HEK293 (cell line): ENCODE measurements around the gene OR4D1.

ENCODE experiments used
- GLIS1 ChIP-seq: fragments of 450-650 bp; formaldehyde crosslinking; IDR thresholded peaks from 2 replicates; pipeline ENCODE4 v1.5.1; 2016; ENCODE audit warnings: missing biosample characterization, missing genetic modification characterization
- KLF16 ChIP-seq: fragments of 450-650 bp; formaldehyde crosslinking; IDR thresholded peaks from 2 replicates; pipeline ENCODE4 v1.5.1; 2017; ENCODE audit warnings: missing biosample characterization, missing genetic modification characterization
- KLF7 ChIP-seq: fragments of 450-650 bp; formaldehyde crosslinking; IDR thresholded peaks from 2 replicates; pipeline ENCODE4 v1.5.1; 2016; ENCODE audit warnings: missing biosample characterization, missing genetic modification characterization, borderline replicate concordance
- MZF1 ChIP-seq: fragments of 450-650 bp; formaldehyde crosslinking; IDR thresholded peaks from 2 replicates; pipeline ENCODE4 v1.5.1; 2017; ENCODE audit warnings: missing biosample characterization, missing genetic modification characterization, borderline replicate concordance
- OVOL3 ChIP-seq: fragments of 450-650 bp; formaldehyde crosslinking; IDR thresholded peaks from 2 replicates; pipeline ENCODE4 v1.5.1; 2016; ENCODE audit warnings: missing biosample characterization, missing genetic modification characterization
- PRDM6 ChIP-seq: fragments of 450-650 bp; formaldehyde crosslinking; IDR thresholded peaks from 2 replicates; pipeline ENCODE4 v1.5.1; 2017; ENCODE audit warnings: missing biosample characterization, missing genetic modification characterization
- REPIN1 ChIP-seq: fragments of 450-650 bp; formaldehyde crosslinking; IDR thresholded peaks from 2 replicates; pipeline ENCODE4 v1.5.1; 2017; ENCODE audit warnings: missing biosample characterization, missing genetic modification characterization, low read depth
- WT1 ChIP-seq: fragments of 450-650 bp; formaldehyde crosslinking; IDR thresholded peaks from 2 replicates; pipeline ENCODE4 v1.5.1; 2016; ENCODE audit warnings: missing biosample characterization, missing genetic modification characterization
- YY1 ChIP-seq: fragments of 450-650 bp; formaldehyde crosslinking; IDR thresholded peaks from 2 replicates; pipeline ENCODE4 v1.5.1; 2018; ENCODE audit warnings: missing biosample characterization, missing genetic modification characterization
- ZBTB1 ChIP-seq: fragments of 450-650 bp; formaldehyde crosslinking; IDR thresholded peaks from 2 replicates; pipeline ENCODE4 v1.5.1; 2016; ENCODE audit warnings: missing biosample characterization, missing genetic modification characterization
- ZFP3 ChIP-seq: fragments of 450-650 bp; formaldehyde crosslinking; IDR thresholded peaks from 2 replicates; pipeline ENCODE4 v1.5.1; 2016; ENCODE audit warnings: low read depth, missing biosample characterization, missing genetic modification characterization
- ZFP37 ChIP-seq: fragments of 450-650 bp; formaldehyde crosslinking; IDR thresholded peaks from 2 replicates; pipeline ENCODE4 v1.5.1; 2016; ENCODE audit warnings: missing biosample characterization, missing genetic modification characterization
- ZFP41 ChIP-seq: fragments of 450-650 bp; formaldehyde crosslinking; IDR thresholded peaks from 2 replicates; pipeline ENCODE4 v1.5.1; 2016; ENCODE audit warnings: missing biosample characterization, missing genetic modification characterization, borderline replicate concordance
- ZNF10 ChIP-seq: fragments of 450-650 bp; formaldehyde crosslinking; IDR thresholded peaks from 2 replicates; pipeline ENCODE4 v1.5.1; 2017; ENCODE audit warnings: missing biosample characterization, missing genetic modification characterization
- ZNF132 ChIP-seq: fragments of 450-650 bp; formaldehyde crosslinking; IDR thresholded peaks from 2 replicates; pipeline ENCODE4 v1.5.1; 2017; ENCODE audit warnings: missing biosample characterization, missing genetic modification characterization, borderline replicate concordance
- ZNF138 ChIP-seq: fragments of 450-650 bp; formaldehyde crosslinking; IDR thresholded peaks from 2 replicates; pipeline ENCODE4 v1.5.1; 2016; ENCODE audit warnings: missing biosample characterization, missing genetic modification characterization, borderline replicate concordance
- ZNF146 ChIP-seq: fragments of 450-650 bp; formaldehyde crosslinking; IDR thresholded peaks from 2 replicates; pipeline ENCODE4 v1.5.1; 2016; ENCODE audit warnings: missing biosample characterization, missing genetic modification characterization
- ZNF23 ChIP-seq: fragments of 450-650 bp; formaldehyde crosslinking; IDR thresholded peaks from 2 replicates; pipeline ENCODE4 v1.5.1; 2016; ENCODE audit warnings: missing biosample characterization, missing genetic modification characterization, borderline replicate concordance
- ZNF335 ChIP-seq: fragments of 450-650 bp; formaldehyde crosslinking; conservative IDR thresholded peaks from 2 replicates; pipeline ENCODE4 v1.5.1; 2016; ENCODE audit warnings: missing biosample characterization, missing genetic modification characterization
- ZNF362 ChIP-seq: fragments of 450-650 bp; formaldehyde crosslinking; IDR thresholded peaks from 2 replicates; pipeline ENCODE4 v1.5.1; 2016; ENCODE audit warnings: missing biosample characterization, missing genetic modification characterization
- ZNF366 ChIP-seq: fragments of 450-650 bp; formaldehyde crosslinking; conservative IDR thresholded peaks from 2 replicates; pipeline ENCODE4 v1.5.1; 2016; ENCODE audit warnings: missing biosample characterization, missing genetic modification characterization
- ZNF621 ChIP-seq: fragments of 450-650 bp; formaldehyde crosslinking; IDR thresholded peaks from 2 replicates; pipeline ENCODE4 v1.5.1; 2017; ENCODE audit warnings: missing biosample characterization, missing genetic modification characterization
- ZNF624 ChIP-seq: fragments of 450-650 bp; formaldehyde crosslinking; IDR thresholded peaks from 2 replicates; pipeline ENCODE4 v1.5.1; 2017; ENCODE audit warnings: missing biosample characterization, missing genetic modification characterization
- ZNF658 ChIP-seq: fragments of 450-650 bp; formaldehyde crosslinking; IDR thresholded peaks from 2 replicates; pipeline ENCODE4; 2016; ENCODE audit warnings: missing biosample characterization, missing genetic modification characterization
- ZNF670 ChIP-seq: fragments of 450-650 bp; formaldehyde crosslinking; IDR thresholded peaks from 2 replicates; pipeline ENCODE4 v1.5.1; 2016; ENCODE audit warnings: missing biosample characterization, missing genetic modification characterization, low read depth
- ZNF76 ChIP-seq: fragments of 450-650 bp; formaldehyde crosslinking; IDR thresholded peaks from 2 replicates; pipeline ENCODE4; 2016; ENCODE audit warnings: low read depth, missing biosample characterization, missing genetic modification characterization, borderline replicate concordance
- ZNF843 ChIP-seq: fragments of 450-650 bp; formaldehyde crosslinking; IDR thresholded peaks from 2 replicates; pipeline ENCODE4 v1.5.1; 2016; ENCODE audit warnings: missing biosample characterization, missing genetic modification characterization
- ZSCAN16 ChIP-seq: fragments of 450-650 bp; formaldehyde crosslinking; IDR thresholded peaks from 2 replicates; pipeline ENCODE4 v1.5.1; 2016; ENCODE audit warnings: missing biosample characterization, missing genetic modification characterization
- ZSCAN18 ChIP-seq: fragments of 450-650 bp; formaldehyde crosslinking; IDR thresholded peaks from 2 replicates; pipeline ENCODE4 v1.5.1; 2016; ENCODE audit warnings: missing biosample characterization, missing genetic modification characterization
- ZSCAN4 ChIP-seq: fragments of 450-650 bp; formaldehyde crosslinking; IDR thresholded peaks from 2 replicates; pipeline ENCODE4 v1.5.1; 2017; ENCODE audit warnings: missing biosample characterization, missing genetic modification characterization
- TF ChIP-seq, protein P1 (sequence below): fragments of 450-650 bp; formaldehyde crosslinking; IDR thresholded peaks from 2 replicates; pipeline ENCODE4 v1.5.1; 2016; ENCODE audit warnings: missing biosample characterization, missing genetic modification characterization
- TF ChIP-seq, protein P2 (sequence below): fragments of 450-650 bp; formaldehyde crosslinking; IDR thresholded peaks from 2 replicates; pipeline ENCODE4 v1.5.1; 2016; ENCODE audit warnings: missing biosample characterization, missing genetic modification characterization, borderline replicate concordance

Gene OR4D1

GRCh38 chr17:58156839-58157803 is 8.9 kb downstream of the OR4D1 start (continued):
- TF ChIP-seq GLIS1 (tag by site-specific recombination) (0 out of 2 replicates have a peak, but pooled peaks have one; percentile 29), ZSCAN4 (no peak), ZSCAN16 (tag by site-specific recombination) (no peak), KLF7 (no peak), ZFP3 (tag by site-specific recombination) (no peak), ZNF138 (no peak), ZFP37 (tag by site-specific recombination) (0 out of 2 replicates have a peak, but pooled peaks have one; percentile 51), ZNF146 (no peak), ZNF23 (tag by site-specific recombination) (no peak), ZNF843 (tag by site-specific recombination) (no peak), ZSCAN18 (tag by site-specific recombination) (no peak), OVOL3 (tag by site-specific recombination) (no peak), ZNF76 (tag by site-specific recombination) (0 out of 2 replicates have a peak, but pooled peaks have one; percentile 30), ZNF335 (tag by site-specific recombination) (peak; percentile 86), ZBTB1 (tag by site-specific recombination) (no peak), ZNF670 (no peak), KLF16 (tag by site-specific recombination) (no peak), ZNF658 (tag by site-specific recombination) (no peak), REPIN1 (tag by site-specific recombination) (no peak), ZNF624 (tag by site-specific recombination) (no peak), YY1 (tag by site-specific recombination) (0 out of 2 replicates have a peak, but pooled peaks have one; percentile 52), ZNF10 (no peak), ZNF366 (no peak), ZNF362 (tag by site-specific recombination) (no peak), PRDM6 (no peak), ZNF132 (tag by site-specific recombination) (no peak), ZNF621 (tag by site-specific recombination) (no peak), MZF1 (tag by site-specific recombination) (no peak), ZFP41 (tag by site-specific recombination) (no peak), WT1 (tag by site-specific recombination) (no peak)
- TF ChIP-seq, protein P1, sequence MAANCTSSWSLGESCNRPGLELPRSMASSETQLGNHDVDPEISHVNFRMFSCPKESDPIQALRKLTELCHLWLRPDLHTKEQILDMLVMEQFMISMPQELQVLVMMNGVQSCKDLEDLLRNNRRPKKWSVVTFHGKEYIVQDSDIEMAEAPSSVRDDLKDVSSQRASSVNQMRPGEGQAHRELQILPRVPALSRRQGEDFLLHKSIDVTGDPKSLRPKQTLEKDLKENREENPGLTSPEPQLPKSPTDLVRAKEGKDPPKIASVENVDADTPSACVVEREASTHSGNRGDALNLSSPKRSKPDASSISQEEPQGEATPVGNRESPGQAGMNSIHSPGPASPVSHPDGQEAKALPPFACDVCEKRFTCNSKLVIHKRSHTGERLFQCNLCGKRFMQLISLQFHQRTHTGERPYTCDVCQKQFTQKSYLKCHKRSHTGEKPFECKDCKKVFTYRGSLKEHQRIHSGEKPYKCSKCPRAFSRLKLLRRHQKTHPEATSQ (tag by site-specific recombination): no peak
- TF ChIP-seq, protein P2, sequence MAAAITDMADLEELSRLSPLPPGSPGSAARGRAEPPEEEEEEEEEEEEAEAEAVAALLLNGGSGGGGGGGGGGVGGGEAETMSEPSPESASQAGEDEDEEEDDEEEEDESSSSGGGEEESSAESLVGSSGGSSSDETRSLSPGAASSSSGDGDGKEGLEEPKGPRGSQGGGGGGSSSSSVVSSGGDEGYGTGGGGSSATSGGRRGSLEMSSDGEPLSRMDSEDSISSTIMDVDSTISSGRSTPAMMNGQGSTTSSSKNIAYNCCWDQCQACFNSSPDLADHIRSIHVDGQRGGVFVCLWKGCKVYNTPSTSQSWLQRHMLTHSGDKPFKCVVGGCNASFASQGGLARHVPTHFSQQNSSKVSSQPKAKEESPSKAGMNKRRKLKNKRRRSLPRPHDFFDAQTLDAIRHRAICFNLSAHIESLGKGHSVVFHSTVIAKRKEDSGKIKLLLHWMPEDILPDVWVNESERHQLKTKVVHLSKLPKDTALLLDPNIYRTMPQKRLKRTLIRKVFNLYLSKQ: no peak
